Measurements from ENCODE around the gene VPS35L. TPM values are rescaled to one million over a fixed set of nuclear protein-coding genes. Genes with fewer than 3 reads are reported as not detected.

VPS35L gene
- polyA plus RNA-seq, 3 donors from 2014 or later: 32.4 to 49.6 (median 46.6) TPM

- Mint-ChIP-seq H3K27me3 (ENCODE audit: low read depth in 3 of 3) (peaks cover 0 to 6% (median 4%) of the 10 kb centered on the region in 3 donors), H3K4me3 (no peak overlapping the region), H3K4me1 (peaks cover 21 to 29% of the 10 kb centered on the region in 2 donors), H3K9me3 (peaks cover 0 to 3% (median 0%) of the 10 kb centered on the region in 6 donors), H3K27ac (no peak overlapping the region), H3K36me3 (peaks cover 60 to 62% (median 61%) of the 10 kb centered on the region in 3 donors)
- no peak for DNase-seq
Measured at GRCh38 chr16:19685176-19685575, 129.7 kb downstream of the VPS35L start.

- Mint-ChIP-seq H3K27ac (no peak overlapping the region), H3K27me3 (ENCODE audit: low read depth in 3 of 3) (peaks cover 0 to 5% (median 2%) of the 10 kb centered on the region in 3 donors), H3K9me3 (peaks cover 0 to 1% (median 0%) of the 10 kb centered on the region in 6 donors), H3K36me3 (peaks cover 51 to 62% (median 58%) of the 10 kb centered on the region in 3 donors), H3K4me1 (peaks cover 26 to 31% of the 10 kb centered on the region in 2 donors), H3K4me3 (no peak overlapping the region)
- DNase-seq: no peak
Measured at GRCh38 chr16:19687279-19687678, 131.8 kb downstream of the VPS35L start.

GRCh38 chr16:19688396-19689024 is 133.0 kb downstream of the VPS35L start:
- DNase-seq: no peak
- peaks cover 26 to 31% of the 10 kb centered on the region in 2 donors for H3K4me1 Mint-ChIP-seq
- peaks cover 0 to 5% (median 2%) of the 10 kb centered on the region in 3 donors for H3K27me3 Mint-ChIP-seq (ENCODE audit: low read depth in 3 of 3)
- H3K36me3 Mint-ChIP-seq: peaks cover 41 to 58% (median 46%) of the 10 kb centered on the region in 3 donors
- peaks cover 0 to 1% (median 0%) of the 10 kb centered on the region in 6 donors for H3K9me3 Mint-ChIP-seq
- peak overlapping the region in 4 of 5 donors; percentile 30 to 67 (median 52) for H3K4me3 Mint-ChIP-seq
- peak overlapping the region in 2 of 6 donors; percentile 32 to 60 for H3K27ac Mint-ChIP-seq

GRCh38 chr16:19689342-19689741 is 133.8 kb downstream of the VPS35L start:
- H3K36me3 Mint-ChIP-seq: peaks cover 39 to 52% (median 45%) of the 10 kb centered on the region in 3 donors
- peaks cover 0 to 1% (median 0%) of the 10 kb centered on the region in 6 donors for H3K9me3 Mint-ChIP-seq

GRCh38 chr16:19690196-19690595 is 134.7 kb downstream of the VPS35L start:
- peak overlapping the region in 2 of 5 donors; percentile 57 to 60 for H3K4me3 Mint-ChIP-seq
- no peak for DNase-seq
- H3K36me3 Mint-ChIP-seq: peaks cover 30 to 45% (median 39%) of the 10 kb centered on the region in 3 donors
- H3K27ac Mint-ChIP-seq: peak overlapping the region in 1 of 6 donors; percentile 22
- H3K4me1 Mint-ChIP-seq: peaks cover 26 to 34% of the 10 kb centered on the region in 2 donors
- peaks cover 0 to 1% (median 0%) of the 10 kb centered on the region in 6 donors for H3K9me3 Mint-ChIP-seq
- peaks cover 0 to 5% (median 2%) of the 10 kb centered on the region in 3 donors for H3K27me3 Mint-ChIP-seq (ENCODE audit: low read depth in 3 of 3)

More at GRCh38 chr16:19689342-19689741, 133.8 kb downstream of the VPS35L start:
- Mint-ChIP-seq H3K4me3 (peak overlapping the region; percentile 3 to 60 (median 51)), H3K27ac (peak overlapping the region in 1 of 6 donors; percentile 55), H3K27me3 (ENCODE audit: low read depth in 3 of 3) (peaks cover 0 to 5% (median 2%) of the 10 kb centered on the region in 3 donors), H3K4me1 (peaks cover 26 to 31% of the 10 kb centered on the region in 2 donors)
- DNase-seq: peak in 1 of 3 donors; percentile 11

- no peak for DNase-seq
- peaks cover 0 to 5% (median 2%) of the 10 kb centered on the region in 3 donors for H3K27me3 Mint-ChIP-seq (ENCODE audit: low read depth in 3 of 3)
- peaks cover 35 to 40% of the 10 kb centered on the region in 2 donors for H3K4me1 Mint-ChIP-seq
- H3K4me3 Mint-ChIP-seq: no peak overlapping the region
- H3K27ac Mint-ChIP-seq: no peak overlapping the region
- peaks cover 0 to 1% (median 0%) of the 10 kb centered on the region in 6 donors for H3K9me3 Mint-ChIP-seq
- H3K36me3 Mint-ChIP-seq: peaks cover 20 to 34% (median 31%) of the 10 kb centered on the region in 3 donors
Measured at GRCh38 chr16:19691161-19691711, 135.7 kb downstream of the VPS35L start.

GRCh38 chr16:19694989-19695388 is 139.5 kb downstream of the VPS35L start:
- Mint-ChIP-seq H3K36me3 (peaks cover 8 to 30% (median 14%) of the 10 kb centered on the region in 3 donors), H3K4me1 (peaks cover 32 to 33% of the 10 kb centered on the region in 2 donors), H3K4me3 (no peak overlapping the region), H3K27ac (no peak overlapping the region), H3K9me3 (no peaks in the 10 kb centered on the region), H3K27me3 (ENCODE audit: low read depth in 3 of 3) (peaks cover 0 to 1% (median 0%) of the 10 kb centered on the region in 3 donors)
- no peak for DNase-seq

- H3K27ac Mint-ChIP-seq: peak overlapping the region in 5 of 6 donors; percentile 48 to 69 (median 59)
- peaks cover 27 to 28% of the 10 kb centered on the region in 2 donors for H3K4me1 Mint-ChIP-seq
Measured at GRCh38 chr16:19696328-19696727, 140.8 kb downstream of the VPS35L start.

GRCh38 chr16:19696961-19697360 is 141.5 kb downstream of the VPS35L start:
- H3K4me3 Mint-ChIP-seq: peak overlapping the region in 2 of 5 donors; percentile 36 to 61
- peaks cover 27 to 28% of the 10 kb centered on the region in 2 donors for H3K4me1 Mint-ChIP-seq
- peaks cover 0 to 1% (median 0%) of the 10 kb centered on the region in 3 donors for H3K27me3 Mint-ChIP-seq (ENCODE audit: low read depth in 3 of 3)
- DNase-seq: no peak
- no peaks in the 10 kb centered on the region for H3K9me3 Mint-ChIP-seq
- H3K27ac Mint-ChIP-seq: peak overlapping the region in 2 of 6 donors; percentile 59 to 69
- H3K36me3 Mint-ChIP-seq: peaks cover 11 to 30% (median 15%) of the 10 kb centered on the region in 3 donors

More at GRCh38 chr16:19696328-19696727, 140.8 kb downstream of the VPS35L start:
- peak overlapping the region in 4 of 5 donors; percentile 10 to 61 (median 19) for H3K4me3 Mint-ChIP-seq
- peaks cover 14 to 34% (median 15%) of the 10 kb centered on the region in 3 donors for H3K36me3 Mint-ChIP-seq
- DNase-seq: peak in 1 of 3 donors; percentile 8
- peaks cover 0 to 1% (median 0%) of the 10 kb centered on the region in 3 donors for H3K27me3 Mint-ChIP-seq (ENCODE audit: low read depth in 3 of 3)
- no peaks in the 10 kb centered on the region for H3K9me3 Mint-ChIP-seq

- no peaks in the 10 kb centered on the region for H3K9me3 Mint-ChIP-seq
- peak overlapping the region in 1 of 6 donors; percentile 4 for H3K27ac Mint-ChIP-seq
- peaks cover 27 to 28% of the 10 kb centered on the region in 2 donors for H3K4me1 Mint-ChIP-seq
- peaks cover 0 to 1% (median 0%) of the 10 kb centered on the region in 3 donors for H3K27me3 Mint-ChIP-seq (ENCODE audit: low read depth in 3 of 3)
- DNase-seq: no peak
- H3K4me3 Mint-ChIP-seq: peak overlapping the region in 1 of 5 donors; percentile 63
- peaks cover 7 to 35% (median 18%) of the 10 kb centered on the region in 3 donors for H3K36me3 Mint-ChIP-seq
Measured at GRCh38 chr16:19697756-19698318, 142.3 kb downstream of the VPS35L start.

GRCh38 chr16:19698480-19699465 is 143.3 kb downstream of the VPS35L start:
- Mint-ChIP-seq H3K36me3 (peaks cover 6 to 44% (median 25%) of the 10 kb centered on the region in 3 donors), H3K27ac (peak overlapping the region in 3 of 6 donors; percentile 4 to 69 (median 62)), H3K27me3 (ENCODE audit: low read depth in 3 of 3) (peaks cover 0 to 1% (median 0%) of the 10 kb centered on the region in 3 donors), H3K9me3 (no peaks in the 10 kb centered on the region), H3K4me3 (peak overlapping the region in 2 of 5 donors; percentile 10 to 63), H3K4me1 (peaks cover 27 to 28% of the 10 kb centered on the region in 2 donors)
- no peak for DNase-seq

- no peak for DNase-seq
- Mint-ChIP-seq H3K4me1 (peaks cover 27 to 28% of the 10 kb centered on the region in 2 donors), H3K9me3 (no peaks in the 10 kb centered on the region), H3K4me3 (no peak overlapping the region), H3K27ac (no peak overlapping the region), H3K36me3 (peaks cover 8 to 40% (median 22%) of the 10 kb centered on the region in 3 donors), H3K27me3 (ENCODE audit: low read depth in 3 of 3) (peaks cover 0 to 1% (median 0%) of the 10 kb centered on the region in 3 donors)
Measured at GRCh38 chr16:19699472-19699871, 144.0 kb downstream of the VPS35L start.
